Fibroblast of lung (primary cell): ENCODE results near the gene C1QTNF1. TPM values are rescaled to one million over a fixed set of nuclear protein-coding genes. Genes with fewer than 3 reads are reported as not detected.

Experiments
- DNase-seq, 2 donors: peaks; one replicate each; pipeline versions ENCODE4 v3.0.0 to v3.0.0-alpha.2; 2010; ENCODE audit warnings: low read depth in 2 of 2
- H2AFZ ChIP-seq: 2 replicates; pipeline ENCODE4 v1.5.1; 2012; ENCODE audit warnings: low read length, control low read depth, inconsistent platforms
- H3K27ac ChIP-seq: 2 replicates; pipeline ENCODE4 v1.5.1; 2011; ENCODE audit warnings: low read length, control low read depth; ENCODE audit not compliant: insufficient read depth
- H3K27me3 ChIP-seq: 2 replicates; pipeline ENCODE4 v1.5.1; 2011; ENCODE audit warnings: mild to moderate bottlenecking, low read length; ENCODE audit not compliant: control insufficient read depth, insufficient read depth
- H3K36me3 ChIP-seq: 2 replicates; pipeline ENCODE4 v1.5.1; 2011; ENCODE audit warnings: low read length; ENCODE audit not compliant: control insufficient read depth, insufficient read depth
- H3K4me1 ChIP-seq: 2 replicates; pipeline ENCODE4 v1.5.1; 2011; ENCODE audit warnings: low read length; ENCODE audit not compliant: control insufficient read depth, insufficient read depth; ENCODE audit errors: extremely low read depth
- H3K4me2 ChIP-seq: 2 replicates; pipeline ENCODE4 v1.5.1; 2011; ENCODE audit warnings: low read length, control low read depth; ENCODE audit not compliant: insufficient read depth; ENCODE audit errors: extremely low read depth
- H3K4me3 ChIP-seq, 4 experiments: fragments of 200-600 bp in 1 of 4; sonication (generic) in 1 of 4; replicated peaks in 1 of 4; 2 replicates each; pipeline ENCODE4 v1.5.1; 2011 to 2016; ENCODE audit warnings: low read length in 4 of 4, low read depth in 3 of 4, mild to moderate bottlenecking in 3 of 4, control low read depth in 2 of 4, inconsistent platforms in 1 of 4, mixed read lengths in 1 of 4; ENCODE audit not compliant: insufficient read depth in 1 of 4; ENCODE audit errors: control extremely low read depth in 1 of 4
- H3K79me2 ChIP-seq: 2 replicates; pipeline ENCODE4 v1.5.1; 2012; ENCODE audit warnings: mild to moderate bottlenecking, low read length, inconsistent platforms; ENCODE audit not compliant: control insufficient read depth, insufficient read depth
- H3K9ac ChIP-seq: 2 replicates; pipeline ENCODE4 v1.5.1; 2011; ENCODE audit warnings: mild to moderate bottlenecking, low read length, control low read depth; ENCODE audit not compliant: insufficient read depth
- H3K9me3 ChIP-seq: 2 replicates; pipeline ENCODE4 v1.5.1; 2012; ENCODE audit warnings: low read depth, low read length; ENCODE audit not compliant: control insufficient read depth, insufficient read depth
- H4K20me1 ChIP-seq: 2 replicates; pipeline ENCODE4 v1.5.1; 2011; ENCODE audit warnings: low read length; ENCODE audit not compliant: control insufficient read depth, insufficient read depth; ENCODE audit errors: extremely low read depth
- CTCF ChIP-seq, 2 donors: IDR thresholded peaks in 1 of 2; conservative IDR thresholded peaks in 1 of 2; 1 replicate in 1 of 2; 2 replicates in 1 of 2; pipeline ENCODE4 v1.5.1; 2011 to 2012; ENCODE audit warnings: low read length in 2 of 2, control low read depth in 1 of 2, inconsistent platforms in 1 of 2, low read depth in 1 of 2, mild to moderate bottlenecking in 1 of 2
- EZH2 ChIP-seq: IDR thresholded peaks from 2 replicates; pipeline ENCODE4 v1.5.1; 2012; ENCODE audit warnings: low read length, control low read depth, mild to moderate bottlenecking; ENCODE audit errors: missing control alignments
- polyA plus RNA-seq, 2 donors: library from polyadenylated mRNA; depleted of rRNA in 1 of 2; stranded (reverse) in 1 of 2; unstranded in 1 of 2; fragments of >200 nt; gene quantifications; 2 replicates each; pipeline ENCODE4 v1.2.1, GENCODE V29; 2011 to 2012; ENCODE audit warnings: missing spikeins in 1 of 2
- total RNA-seq: library from RNA; depleted of rRNA; stranded (reverse); fragments of >200 nt; gene quantifications from 2 replicates; pipeline ENCODE4 v1.2.1, GENCODE V29; 2014

C1QTNF1 gene
- total and polyA plus RNA-seq, 2 donors (not counting 1 experiment from before 2014, with no cell fraction given) = 15.0 to 45.2 TPM

DNA sequence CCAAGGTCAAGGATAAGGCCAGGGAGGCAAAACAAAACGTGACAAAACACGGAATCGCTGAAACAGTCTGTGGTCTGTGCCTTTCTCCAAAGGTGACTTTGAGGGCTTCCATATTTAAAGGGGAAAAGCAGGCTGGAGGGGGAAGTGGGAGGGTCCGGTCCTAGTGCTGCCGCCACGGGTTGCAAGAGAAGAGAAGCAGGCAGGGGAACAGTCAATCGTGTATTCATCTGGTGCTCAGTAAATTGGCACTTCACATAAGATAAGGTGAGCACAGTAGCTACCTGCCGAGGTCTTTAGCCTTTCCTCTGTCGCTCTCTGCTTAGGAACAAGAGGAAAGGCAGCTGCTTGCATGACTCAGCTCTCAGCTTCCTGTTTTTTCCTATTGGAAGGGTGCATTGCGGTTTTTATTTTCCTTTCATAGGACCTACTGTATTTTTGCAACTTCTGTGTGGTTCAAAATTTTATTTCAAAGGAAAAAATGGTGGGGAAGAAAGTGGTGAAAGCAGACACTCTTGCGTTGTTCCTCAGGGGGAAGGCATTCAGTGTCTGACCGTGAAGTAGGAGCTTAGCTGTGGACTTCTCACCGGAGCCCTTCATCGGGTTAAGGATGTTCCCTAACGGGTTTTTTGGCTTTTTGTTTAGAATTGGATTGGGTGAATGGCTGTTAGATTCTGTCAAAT lies 37.2 kb upstream of the C1QTNF1 start:
- Histone ChIP-seq H3K4me2 (peak overlapping the region; percentile 83), H3K4me1 (peaks cover 3% of the 10 kb centered on the region), H3K9ac (no peak overlapping the region), H3K79me2 (no peaks in the 10 kb centered on the region), H4K20me1 (no peaks in the 10 kb centered on the region), H3K27ac (peak overlapping the region; percentile 27), H3K4me3 (peak overlapping the region; percentile 33 to 49 (median 36)), H2AFZ (peak overlapping the region; percentile 35), H3K9me3 (no peaks in the 10 kb centered on the region), H3K36me3 (peaks cover 6% of the 10 kb centered on the region), H3K27me3 (no peaks in the 10 kb centered on the region)
- DNase-seq = peak; percentile 72 to 75
- TF ChIP-seq EZH2 (no peak), CTCF (conservative IDR thresholded peaks at IDR 0.05 in 1 of 2, IDR thresholded peaks at IDR 0.05 in 1 of 2; ENCODE audit: low read depth in 1 of 2, low read length in 2 of 2) (no peak)

DNA sequence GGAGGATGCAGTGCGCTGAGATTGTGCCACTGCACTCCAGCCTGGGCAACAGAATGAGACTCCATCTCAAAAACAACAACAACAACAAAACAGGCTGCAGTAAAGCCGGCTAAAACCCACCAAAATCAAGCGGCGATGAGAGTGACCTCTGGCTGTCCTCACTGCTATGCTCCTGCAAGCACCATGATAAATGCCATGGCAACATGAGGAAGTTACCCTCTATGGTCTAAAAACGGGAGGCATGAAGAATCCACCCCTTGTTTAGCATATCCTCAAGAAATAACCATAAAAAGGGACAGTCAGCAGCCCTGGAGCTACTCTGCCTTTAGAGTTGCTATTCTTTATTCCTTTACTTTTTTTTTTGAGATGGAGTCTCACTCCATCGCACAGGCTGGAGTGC lies 35.8 kb upstream of the C1QTNF1 start:
- Histone ChIP-seq H3K79me2 (peaks cover 2% of the 10 kb centered on the region), H3K9ac (no peak overlapping the region), H3K4me2 (no peak overlapping the region), H3K27me3 (no peaks in the 10 kb centered on the region), H4K20me1 (no peaks in the 10 kb centered on the region), H2AFZ (no peak overlapping the region), H3K4me3 (no peak overlapping the region), H3K27ac (no peak overlapping the region), H3K36me3 (peaks cover 6% of the 10 kb centered on the region), H3K9me3 (no peaks in the 10 kb centered on the region), H3K4me1 (peaks cover 3% of the 10 kb centered on the region)
- DNase-seq = no peak
- no peak for TF ChIP-seq CTCF (conservative IDR thresholded peaks at IDR 0.05 in 1 of 2, IDR thresholded peaks at IDR 0.05 in 1 of 2; ENCODE audit: low read depth in 1 of 2, low read length in 2 of 2)
- no peak for TF ChIP-seq EZH2

DNA sequence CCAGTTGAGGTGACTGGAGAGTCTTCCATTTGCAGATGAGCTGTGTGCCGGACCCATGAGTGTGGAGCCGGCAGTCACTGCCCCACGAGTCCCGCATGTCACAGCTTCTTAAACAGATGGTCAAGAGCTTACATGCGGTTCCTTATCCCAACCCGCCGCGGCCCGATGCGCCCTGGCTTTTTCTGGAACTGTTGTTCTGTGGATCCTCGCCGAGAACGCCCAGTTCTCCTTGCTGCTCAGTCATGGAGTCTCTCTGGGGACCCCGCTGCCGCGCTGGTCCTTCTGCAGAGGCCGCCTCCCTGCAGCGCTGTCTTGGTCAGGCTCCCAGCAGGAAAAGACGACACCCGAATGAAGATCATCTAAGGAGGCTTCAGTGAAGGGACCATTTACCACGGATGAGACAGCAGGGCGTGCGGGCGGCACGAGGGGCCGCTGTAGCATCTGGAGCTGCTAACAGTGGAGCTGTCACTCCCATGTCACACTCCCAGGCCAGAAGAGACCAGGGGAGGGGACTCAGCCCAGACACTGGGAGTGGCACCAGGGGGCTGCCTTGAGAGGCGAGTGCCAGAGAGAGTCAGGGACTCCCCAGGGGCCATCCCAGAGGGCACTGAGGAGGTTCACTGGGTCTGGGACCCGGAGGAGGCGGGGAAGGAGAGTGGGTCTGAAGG lies 33.5 kb upstream of the C1QTNF1 start:
- Histone ChIP-seq H3K9me3 (no peaks in the 10 kb centered on the region), H3K9ac (no peak overlapping the region), H3K4me3 (no peak overlapping the region), H3K79me2 (peaks cover 2% of the 10 kb centered on the region), H4K20me1 (no peaks in the 10 kb centered on the region), H3K27ac (no peak overlapping the region), H3K27me3 (no peaks in the 10 kb centered on the region), H3K4me2 (no peak overlapping the region), H2AFZ (no peak overlapping the region), H3K36me3 (peaks cover 19% of the 10 kb centered on the region), H3K4me1 (peaks cover 3% of the 10 kb centered on the region)
- no peak for DNase-seq
- no peak for TF ChIP-seq EZH2
- TF ChIP-seq CTCF (conservative IDR thresholded peaks at IDR 0.05 in 1 of 2, IDR thresholded peaks at IDR 0.05 in 1 of 2; ENCODE audit: low read depth in 1 of 2, low read length in 2 of 2) = no peak
